Transverse colon (tissue), 4 donors: Measurements from ENCODE around the gene PIK3C2G. TPM values are rescaled to one million over a fixed set of nuclear protein-coding genes. Genes with fewer than 3 reads are reported as not detected.

Experiments used
- DNase-seq: peaks from one replicate; pipeline ENCODE4 v3.0.0-alpha.2; 2019
- H3K27ac ChIP-seq, 4 donors: fragments of 200-600 bp; sonication (generic); 2 replicates each; pipeline ENCODE4 v1.5.1; 2016 to 2018; ENCODE audit warnings: inconsistent platforms in 4 of 4
- H3K27me3 ChIP-seq: fragments of 200-600 bp; sonication (generic); 2 replicates; pipeline ENCODE4 v1.5.1; 2017; ENCODE audit warnings: inconsistent platforms
- H3K36me3 ChIP-seq, 4 donors: fragments of 200-600 bp; sonication (generic); 2 replicates each; pipeline ENCODE4 v1.5.1; 2017 to 2019; ENCODE audit warnings: inconsistent platforms in 4 of 4
- H3K4me1 ChIP-seq, 4 donors: fragments of 200-600 bp; sonication (generic); 2 replicates each; pipeline ENCODE4 v1.5.1; 2017 to 2020; ENCODE audit warnings: inconsistent platforms in 4 of 4
- H3K4me3 ChIP-seq, 4 donors: fragments of 200-600 bp; sonication (generic); 1 replicate in 1 of 4; 2 replicates in 3 of 4; pipeline versions ENCODE4 v1.5.1 to v1.6.1; 2017 to 2019; ENCODE audit warnings: inconsistent platforms in 4 of 4
- H3K9me3 ChIP-seq, 2 donors: fragments of 200-600 bp; sonication (generic); 2 replicates each; pipeline ENCODE4 v1.5.1; 2017 to 2019; ENCODE audit warnings: inconsistent platforms in 2 of 2
- CTCF ChIP-seq, 5 experiments: fragments of 200-600 bp in 3 of 5; fragments of 450-650 bp in 2 of 5; sonication (generic) in 3 of 5; IDR thresholded peaks; 1 replicate in 2 of 5; 2 replicates in 3 of 5; pipeline ENCODE4 v1.5.1; 2016 to 2017; ENCODE audit warnings: antibody characterized with exemption in 5 of 5, inconsistent platforms in 3 of 5, mild to moderate bottlenecking in 2 of 5, moderate library complexity in 1 of 5
- EP300 ChIP-seq: sonication (generic); formaldehyde crosslinking; IDR thresholded peaks from one replicate; pipeline ENCODE4 v1.6.1; 2017; ENCODE audit warnings: antibody characterized with exemption, low read depth
- POLR2A ChIP-seq: fragments of 450-650 bp; IDR thresholded peaks from one replicate; pipeline ENCODE4 v1.6.1; 2016; ENCODE audit warnings: antibody characterized with exemption, mild to moderate bottlenecking, moderate library complexity
- POLR2AphosphoS5 ChIP-seq, 3 donors: sonication (generic); formaldehyde crosslinking; IDR thresholded peaks; one replicate each; pipeline ENCODE4 v1.6.1; 2016; ENCODE audit warnings: antibody characterized with exemption in 3 of 3
- WGBS, 2 donors: methylation state at CpG; one replicate each; pipeline ENCODE4 v1.1.5; 2018; ENCODE audit warnings: low coverage in 1 of 2; 5-methylcytosine and 5-hydroxymethylcytosine counted together
- in situ Hi-C, 4 donors: fragments of 200-750 bp; cut with MboI; loops; one replicate each; pipeline versions ENCODE4 v1.15.0 to v1.15.1; 2017; ENCODE audit warnings: low sequenced_read_pairs in 3 of 4, low pct_ligation_motif_present in 1 of 4, low pct_unique_long_range_greater_than_20kb in 1 of 4
- intact Hi-C: fragments of 100-400 bp; cut with DNase I; formaldehyde crosslinking; loops from one replicate; pipeline ENCODE4 v1.15.1; 2023; ENCODE audit warnings: low total_unique reads
- total RNA-seq, 4 donors: library from RNA; depleted of rRNA; stranded (reverse); fragments of >200 nt; gene quantifications; one replicate each; pipeline ENCODE4 v1.1.0, GENCODE V29; 2016

Gene PIK3C2G
- total RNA-seq, 4 donors from 2014 or later, result 0.32 to 2.7 (median 1.1) TPM

GRCh38 chr12:18658179-18658578 lies 396.9 kb downstream of the PIK3C2G start:
- no peaks in the 10 kb centered on the region for H3K9me3 ChIP-seq
- TF ChIP-seq POLR2AphosphoS5 (IDR thresholded peaks at IDR 0.05) (no peak), POLR2A (no peak), EP300 (no peak), CTCF (IDR thresholded peaks at IDR 0.05) (no peak)
- in situ Hi-C loops (no loop called here), intact Hi-C loops (no loop called here)
- no peak overlapping the region for H3K4me3 ChIP-seq
- H3K36me3 ChIP-seq, result no peaks in the 10 kb centered on the region
- no peak overlapping the region for H3K27ac ChIP-seq
- WGBS, 2 donors, result 69 to 73% methylated on average over 2 of the region's 2 CpGs
- H3K4me1 ChIP-seq, result no peaks in the 10 kb centered on the region
- DNase-seq, result no peak
- H3K27me3 ChIP-seq, result no peaks in the 10 kb centered on the region

GRCh38 chr12:18658829-18659228 lies 397.5 kb downstream of the PIK3C2G start:
- no peak for TF ChIP-seq EP300
- TF ChIP-seq POLR2A, result no peak
- no peak for TF ChIP-seq CTCF (IDR thresholded peaks at IDR 0.05)
- TF ChIP-seq POLR2AphosphoS5 (IDR thresholded peaks at IDR 0.05), result no peak
- no peaks in the 10 kb centered on the region for H3K9me3 ChIP-seq
- H3K27ac ChIP-seq, result no peak overlapping the region
- H3K4me3 ChIP-seq, result no peak overlapping the region
- intact Hi-C loops (no loop called here), in situ Hi-C loops (no loop called here)
- no peaks in the 10 kb centered on the region for H3K36me3 ChIP-seq
- no peaks in the 10 kb centered on the region for H3K27me3 ChIP-seq
- no peaks in the 10 kb centered on the region for H3K4me1 ChIP-seq
- DNase-seq, result no peak

DNA sequence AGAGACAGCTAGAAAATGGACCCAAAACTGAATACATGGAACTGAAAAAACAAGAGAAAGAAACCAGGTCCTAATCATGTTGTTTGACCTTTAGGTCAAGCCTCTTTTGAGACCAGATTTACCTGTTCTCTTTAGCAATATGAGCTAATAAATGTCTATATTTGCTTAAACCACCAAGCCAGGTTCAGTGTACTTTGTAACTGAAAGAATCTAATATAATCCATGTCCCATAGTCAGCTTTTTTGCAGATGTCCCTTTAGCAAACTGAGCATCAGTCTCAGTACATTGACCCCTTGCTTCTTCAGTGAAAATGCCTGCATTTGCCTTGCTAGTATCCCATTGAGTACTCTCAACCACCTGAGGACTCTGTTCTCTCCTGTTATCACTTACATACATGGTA lies 414.8 kb downstream of the PIK3C2G start:
- no peaks in the 10 kb centered on the region for H3K9me3 ChIP-seq
- no peak for DNase-seq
- intact Hi-C loops, result no loop called here
- no peaks in the 10 kb centered on the region for H3K27me3 ChIP-seq
- no peaks in the 10 kb centered on the region for H3K4me1 ChIP-seq
- no peak for TF ChIP-seq POLR2AphosphoS5 (IDR thresholded peaks at IDR 0.05)
- TF ChIP-seq CTCF (IDR thresholded peaks at IDR 0.05), result no peak
- TF ChIP-seq EP300, result no peak
- no peak for TF ChIP-seq POLR2A
- H3K27ac ChIP-seq, result no peak overlapping the region
- no peak overlapping the region for H3K4me3 ChIP-seq
- no peaks in the 10 kb centered on the region for H3K36me3 ChIP-seq
- in situ Hi-C loops, result no loop called here

DNA sequence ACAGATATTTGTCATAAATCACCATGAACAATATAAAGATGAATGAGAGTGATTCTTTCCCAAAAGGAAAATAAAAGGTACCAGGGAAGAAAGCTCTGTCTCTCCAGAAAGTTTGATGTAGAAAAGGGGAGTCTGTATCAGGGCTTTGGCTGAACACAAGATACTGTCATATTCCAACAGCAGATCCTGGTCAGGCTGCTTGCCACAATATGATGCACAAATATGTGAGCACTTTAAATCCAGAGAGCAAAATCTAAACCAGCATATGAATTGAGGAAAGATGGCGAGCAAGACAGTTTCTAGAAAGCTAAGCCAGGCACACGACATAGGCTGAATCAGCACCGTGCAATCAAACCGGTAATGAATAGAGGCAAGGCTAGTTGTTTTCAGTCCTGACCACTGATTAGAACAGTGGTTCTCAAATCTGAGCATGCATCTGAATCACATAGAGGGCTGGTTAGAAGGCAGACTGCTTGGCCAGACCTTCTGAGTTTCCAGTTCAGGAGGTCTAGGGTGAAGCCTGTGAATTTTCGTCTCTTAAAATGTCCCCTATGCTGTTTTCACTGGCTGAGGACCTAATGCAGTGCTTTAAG lies 415.8 kb downstream of the PIK3C2G start:
- Histone ChIP-seq H3K36me3 (no peaks in the 10 kb centered on the region), H3K4me1 (no peaks in the 10 kb centered on the region), H3K4me3 (no peak overlapping the region), H3K9me3 (no peaks in the 10 kb centered on the region), H3K27me3 (no peaks in the 10 kb centered on the region), H3K27ac (no peak overlapping the region)
- WGBS, 2 donors, result 75 to 80% methylated on average over 1 to 5 of the region's 5 CpGs
- TF ChIP-seq EP300, result no peak
- no peak for TF ChIP-seq CTCF (IDR thresholded peaks at IDR 0.05)
- no peak for TF ChIP-seq POLR2A
- no peak for TF ChIP-seq POLR2AphosphoS5 (IDR thresholded peaks at IDR 0.05)
- in situ Hi-C loops (no loop called here), intact Hi-C loops (no loop called here)
- no peak for DNase-seq
